ENCODE measurements around the gene MUCL1.

The MUCL1 gene
- long read RNA-seq: 0 reads

DNA sequence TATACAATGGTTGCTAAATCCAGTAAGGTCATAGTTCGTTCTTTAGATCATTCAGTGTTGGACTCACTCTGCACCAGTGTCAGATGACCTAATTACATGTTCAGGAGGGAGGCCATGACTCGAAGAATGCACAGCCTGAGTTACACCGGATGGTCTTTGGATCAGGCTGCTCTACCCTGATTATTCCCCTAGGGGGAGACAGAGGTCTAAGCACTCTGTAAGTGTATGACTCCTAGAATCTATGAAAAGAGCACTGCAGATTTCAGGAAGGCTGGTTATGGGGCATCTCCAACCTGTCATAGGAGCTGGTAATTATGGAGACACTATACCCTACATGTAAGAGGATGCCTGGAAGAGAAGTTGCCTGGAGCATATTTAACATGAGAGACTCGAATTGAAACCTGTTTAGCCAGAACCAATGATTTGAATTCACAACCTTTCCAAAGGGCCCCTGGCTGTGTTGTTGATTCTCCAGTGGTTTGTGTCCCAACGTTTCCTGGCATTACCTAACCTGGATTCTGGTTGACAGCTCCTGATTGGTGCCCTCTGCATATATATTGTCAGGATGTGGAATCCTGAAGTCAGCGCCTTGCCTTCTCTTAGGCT is at the start of gene MUCL1:
MUCL1 (plus strand) TSS at position 584 of the 606 bp plus-strand sequence. CDS start 67 bp downstream, outside the sequence.
- Histone ChIP-seq H3K27me3 (ENCODE audit: insufficient read depth, poor library complexity, severe bottlenecking) (no peaks in the 10 kb centered on the region), H3K4me3 (replicated peaks; ENCODE audit: insufficient read depth, low read length) (no peak within 1 kb of the TSS), H3K27ac (replicated peaks) (no peak within 1 kb of the TSS)
- peak; percentile 48 to 73 for DNase-seq (ENCODE audit: low read depth in 1 of 2, low spot score in 1 of 2)
- TF ChIP-seq POLR2AphosphoS5 (IDR thresholded peaks at IDR 0.05; ENCODE audit: low read depth) (no peak), CTCF (IDR thresholded peaks at IDR 0.05; ENCODE audit: insufficient read depth, low read length) (peak; percentile 76)

DNA sequence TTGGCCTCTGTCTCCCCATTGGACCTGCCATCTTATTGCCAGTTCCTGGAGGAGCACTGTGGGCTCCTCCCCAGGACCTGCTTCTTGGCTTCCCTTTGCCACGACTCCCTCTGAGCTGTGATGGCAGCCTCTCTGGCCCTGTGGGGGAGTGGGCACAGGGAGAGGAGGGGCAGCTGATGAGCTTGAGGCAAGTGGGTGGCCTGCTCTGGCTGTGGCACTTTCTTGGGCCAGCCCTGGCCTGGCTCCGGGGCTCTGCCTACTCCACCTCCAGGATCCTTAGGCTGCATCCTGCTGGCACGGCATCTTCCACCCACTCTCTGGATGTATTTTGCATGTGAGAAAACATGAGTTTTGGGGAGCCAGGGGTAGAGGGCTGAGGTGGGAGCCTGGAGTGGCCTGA is 32.6 kb upstream of the MUCL1 start:
- H3K27ac ChIP-seq (replicated peaks): no peak overlapping the region
- TF ChIP-seq, protein P1, sequence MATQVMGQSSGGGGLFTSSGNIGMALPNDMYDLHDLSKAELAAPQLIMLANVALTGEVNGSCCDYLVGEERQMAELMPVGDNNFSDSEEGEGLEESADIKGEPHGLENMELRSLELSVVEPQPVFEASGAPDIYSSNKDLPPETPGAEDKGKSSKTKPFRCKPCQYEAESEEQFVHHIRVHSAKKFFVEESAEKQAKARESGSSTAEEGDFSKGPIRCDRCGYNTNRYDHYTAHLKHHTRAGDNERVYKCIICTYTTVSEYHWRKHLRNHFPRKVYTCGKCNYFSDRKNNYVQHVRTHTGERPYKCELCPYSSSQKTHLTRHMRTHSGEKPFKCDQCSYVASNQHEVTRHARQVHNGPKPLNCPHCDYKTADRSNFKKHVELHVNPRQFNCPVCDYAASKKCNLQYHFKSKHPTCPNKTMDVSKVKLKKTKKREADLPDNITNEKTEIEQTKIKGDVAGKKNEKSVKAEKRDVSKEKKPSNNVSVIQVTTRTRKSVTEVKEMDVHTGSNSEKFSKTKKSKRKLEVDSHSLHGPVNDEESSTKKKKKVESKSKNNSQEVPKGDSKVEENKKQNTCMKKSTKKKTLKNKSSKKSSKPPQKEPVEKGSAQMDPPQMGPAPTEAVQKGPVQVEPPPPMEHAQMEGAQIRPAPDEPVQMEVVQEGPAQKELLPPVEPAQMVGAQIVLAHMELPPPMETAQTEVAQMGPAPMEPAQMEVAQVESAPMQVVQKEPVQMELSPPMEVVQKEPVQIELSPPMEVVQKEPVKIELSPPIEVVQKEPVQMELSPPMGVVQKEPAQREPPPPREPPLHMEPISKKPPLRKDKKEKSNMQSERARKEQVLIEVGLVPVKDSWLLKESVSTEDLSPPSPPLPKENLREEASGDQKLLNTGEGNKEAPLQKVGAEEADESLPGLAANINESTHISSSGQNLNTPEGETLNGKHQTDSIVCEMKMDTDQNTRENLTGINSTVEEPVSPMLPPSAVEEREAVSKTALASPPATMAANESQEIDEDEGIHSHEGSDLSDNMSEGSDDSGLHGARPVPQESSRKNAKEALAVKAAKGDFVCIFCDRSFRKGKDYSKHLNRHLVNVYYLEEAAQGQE (IDR thresholded peaks at IDR 0.05; ENCODE audit: insufficient replicate concordance, low read depth): no peak
- TF ChIP-seq SPI1 (IDR thresholded peaks at IDR 0.05; ENCODE audit: borderline replicate concordance, low read depth) (no peak), POLR2AphosphoS5 (IDR thresholded peaks at IDR 0.05; ENCODE audit: low read depth) (no peak), GABPA (IDR thresholded peaks at IDR 0.05; ENCODE audit: low read depth) (no peak)
- H3K4me3 ChIP-seq (replicated peaks; ENCODE audit: insufficient read depth, low read length): no peak overlapping the region
- DNase-seq (ENCODE audit: low read depth in 1 of 2, low spot score in 1 of 2): no peak
- no peaks in the 10 kb centered on the region for H3K27me3 ChIP-seq (ENCODE audit: insufficient read depth, poor library complexity, severe bottlenecking)

- Histone ChIP-seq H3K4me3 (replicated peaks; ENCODE audit: insufficient read depth, low read length) (no peak overlapping the region), H3K27me3 (ENCODE audit: insufficient read depth, poor library complexity, severe bottlenecking) (no peaks in the 10 kb centered on the region), H3K27ac (replicated peaks) (no peak overlapping the region)
- TF ChIP-seq POLR2AphosphoS5 (IDR thresholded peaks at IDR 0.05; ENCODE audit: low read depth) (no peak), CTCF (IDR thresholded peaks at IDR 0.05; ENCODE audit: insufficient read depth, low read length) (peak; percentile 36)
- DNase-seq (ENCODE audit: low read depth in 1 of 2, low spot score in 1 of 2): no peak
Measured at GRCh38 chr12:54824402-54824801, 29.9 kb upstream of the MUCL1 start.

DNA sequence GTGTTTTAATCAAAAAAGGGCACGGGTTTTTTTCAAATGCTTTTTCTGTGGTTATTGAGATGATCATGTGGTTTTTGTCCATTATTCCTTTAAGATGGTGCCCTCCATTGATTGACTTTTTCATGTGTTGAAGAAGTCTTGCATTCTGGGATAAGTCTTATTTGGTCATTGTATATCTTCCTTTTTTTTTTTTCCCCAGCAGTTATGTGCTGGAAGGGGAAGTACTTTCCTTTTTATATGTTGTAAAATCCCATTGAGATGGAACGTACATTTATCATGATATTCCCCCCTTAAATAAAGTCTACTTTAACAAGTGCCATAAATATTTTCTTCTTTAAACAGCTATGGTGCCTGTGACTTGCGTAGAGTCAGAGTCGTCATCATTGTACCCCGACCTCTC is 24.8 kb upstream of the MUCL1 start:
- Histone ChIP-seq H3K27me3 (ENCODE audit: insufficient read depth, poor library complexity, severe bottlenecking) (no peaks in the 10 kb centered on the region), H3K27ac (replicated peaks) (no peak overlapping the region), H3K4me3 (replicated peaks; ENCODE audit: insufficient read depth, low read length) (no peak overlapping the region)
- DNase-seq (ENCODE audit: low read depth in 1 of 2, low spot score in 1 of 2): no peak
- TF ChIP-seq GABPA (IDR thresholded peaks at IDR 0.05; ENCODE audit: low read depth) (no peak), POLR2AphosphoS5 (IDR thresholded peaks at IDR 0.05; ENCODE audit: low read depth) (no peak), CTCF (IDR thresholded peaks at IDR 0.05; ENCODE audit: insufficient read depth, low read length) (no peak), SPI1 (IDR thresholded peaks at IDR 0.05; ENCODE audit: borderline replicate concordance, low read depth) (no peak)
- TF ChIP-seq, protein P1 (IDR thresholded peaks at IDR 0.05; ENCODE audit: insufficient replicate concordance, low read depth): no peak
